Fibroblast of skin of abdomen (primary cell): ENCODE results near the gene CNOT6. TPM values are rescaled to one million over a fixed set of nuclear protein-coding genes. Genes with fewer than 3 reads are reported as not detected.
A peak's percentile ranks its signal among the peaks of the same experiment; 100 is the strongest.
"Not testable (repeated sequence)": the region's sequence is repeated elsewhere in the genome, so short reads cannot be mapped to it uniquely, and the experiment has no call there.

ENCODE experiments used
- DNase-seq: peaks from one replicate; pipeline ENCODE4 v3.0.0-alpha.2; 2013
- polyA plus RNA-seq, 2 experiments: library from polyadenylated mRNA; unstranded; fragments of 120-200 nt; gene quantifications; one replicate each; pipeline ENCODE4 v1.2.1, GENCODE V29; 2013; ENCODE audit not compliant: insufficient read length in 2 of 2

The CNOT6 gene
- 21.9 TPM for polyA plus RNA-seq (2013, experiment 1 of 2; ENCODE audit: insufficient read length)
- polyA plus RNA-seq (2013, experiment 2 of 2; ENCODE audit: insufficient read length), result 19.2 TPM

DNA sequence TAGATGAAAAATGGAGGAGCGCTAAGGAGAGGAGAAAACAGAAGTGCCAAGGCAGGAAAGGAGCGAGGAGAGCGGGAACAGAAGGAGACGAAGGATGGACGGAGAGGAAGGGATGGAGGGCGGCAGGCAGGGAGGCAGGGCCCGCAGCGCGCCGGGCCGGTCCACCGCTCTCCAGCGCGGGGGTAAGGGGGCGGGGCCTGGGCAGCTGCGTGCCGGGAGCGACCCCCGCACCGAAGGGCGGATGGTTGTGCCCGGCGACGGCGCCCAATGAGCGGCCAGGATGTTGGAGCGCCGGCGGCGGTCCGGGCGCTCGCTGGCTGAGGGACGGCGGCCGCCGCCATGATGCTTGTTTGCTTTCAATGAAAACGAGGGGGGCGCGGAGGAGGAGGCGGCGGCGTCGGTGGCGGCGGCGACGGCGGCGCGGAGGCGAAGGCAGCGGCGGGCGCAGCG, at the start of gene CNOT6:
CNOT6 (plus strand) TSS at position 320 of the 450 bp plus-strand sequence. CDS start 34,898 bp downstream, outside the sequence.
- DNase-seq, result peak; percentile 95

DNA sequence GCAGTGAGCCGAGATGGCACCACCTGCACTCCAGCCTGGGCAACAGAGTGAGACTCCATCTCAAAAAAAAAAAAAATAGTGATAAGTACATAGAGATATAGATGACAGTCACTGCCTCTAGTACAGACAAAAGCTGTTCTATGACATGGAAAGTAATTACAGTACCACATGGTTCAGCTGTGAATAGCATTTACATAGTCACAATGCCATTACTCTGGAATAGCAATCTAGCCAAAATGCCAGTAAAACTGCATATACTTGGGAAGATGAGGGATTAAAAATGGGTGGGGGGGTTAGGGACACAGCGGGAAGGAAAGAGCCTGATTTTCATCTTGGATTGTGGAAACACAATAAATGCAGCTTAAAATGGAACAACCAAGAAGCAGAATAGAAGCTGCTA, 39.4 kb upstream of the CNOT6 start:
- DNase-seq, result no peak

DNA sequence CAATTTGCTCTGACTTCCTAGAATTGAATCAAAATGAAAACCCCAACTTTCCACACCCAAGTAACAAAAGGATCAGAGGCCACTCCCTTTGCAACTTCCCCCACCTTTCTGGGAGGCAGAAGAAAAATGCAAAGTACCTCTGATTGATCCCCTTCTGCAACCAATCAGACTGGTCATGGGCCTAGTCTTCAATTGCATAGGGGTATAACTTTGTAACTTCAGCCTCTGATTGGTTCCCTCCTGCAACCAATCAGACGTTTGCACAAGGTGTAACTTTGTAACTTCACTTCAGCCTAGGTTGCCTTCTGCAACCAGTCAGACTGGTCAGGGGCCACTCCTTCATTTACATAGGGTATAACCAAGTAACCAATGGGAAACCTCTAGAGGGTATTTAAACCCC, 38.3 kb upstream of the CNOT6 start:
- no peak for DNase-seq

DNA sequence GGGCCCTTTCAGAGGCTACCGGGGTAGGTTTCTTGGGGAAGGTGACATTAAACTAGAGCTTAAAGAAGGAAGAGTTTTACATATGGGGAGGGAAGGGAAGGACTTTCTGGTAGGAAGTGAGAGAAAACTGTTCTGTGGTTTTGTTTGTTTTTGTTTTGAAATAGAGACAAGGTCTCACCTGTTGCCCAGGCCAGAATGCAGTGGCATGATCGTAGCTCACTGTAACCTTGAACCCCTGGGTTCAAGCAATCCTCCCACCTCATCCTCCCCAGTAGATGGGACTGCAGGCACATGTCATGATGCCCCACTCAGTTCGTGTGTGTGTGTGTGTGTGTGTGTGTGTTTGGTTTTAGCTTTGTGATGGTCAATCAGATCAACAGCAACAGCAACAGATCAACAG, 37.4 kb upstream of the CNOT6 start:
- DNase-seq, result no peak

DNA sequence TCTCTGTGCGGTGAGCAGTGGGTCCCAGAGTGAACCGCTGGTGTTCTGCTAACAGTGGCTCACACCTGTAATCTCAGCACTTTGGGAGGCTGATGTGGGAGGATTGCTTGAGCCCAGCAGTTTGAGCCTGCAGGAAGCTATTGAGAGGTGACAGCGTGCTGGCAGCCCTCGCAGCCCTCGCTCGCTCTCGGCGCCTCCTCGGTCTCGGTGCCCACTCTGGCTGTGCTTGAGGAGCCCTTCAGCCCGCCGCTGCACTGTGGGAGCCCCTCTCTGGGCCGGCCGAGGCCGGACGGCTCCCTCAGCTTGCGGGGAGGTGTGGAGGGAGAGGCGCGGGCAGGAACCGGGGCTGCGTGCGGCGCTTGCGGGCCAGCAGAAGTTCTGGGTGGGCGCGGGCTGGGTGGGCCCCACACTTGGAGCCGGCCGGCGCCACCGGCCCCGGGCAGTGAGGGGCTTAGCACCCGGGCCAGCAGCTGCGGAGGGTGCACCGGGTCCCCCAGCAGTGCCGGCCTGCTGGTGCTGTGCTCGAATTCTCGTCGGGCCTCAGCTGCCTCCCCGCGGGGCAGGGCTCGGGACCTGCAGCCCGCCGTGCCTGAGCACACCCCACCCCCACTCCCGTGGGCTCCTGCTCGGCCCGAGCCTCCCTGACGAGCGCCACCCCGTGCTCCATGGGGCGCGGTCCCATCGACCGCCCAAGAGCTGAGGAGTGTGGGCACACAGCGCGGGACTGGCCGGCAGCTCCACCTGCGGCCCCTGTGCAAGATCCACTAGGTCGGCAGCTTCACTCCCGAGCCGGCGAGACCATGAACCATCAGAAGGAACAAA, 35.1 kb upstream of the CNOT6 start:
- DNase-seq, result not testable (repeated sequence)

DNA sequence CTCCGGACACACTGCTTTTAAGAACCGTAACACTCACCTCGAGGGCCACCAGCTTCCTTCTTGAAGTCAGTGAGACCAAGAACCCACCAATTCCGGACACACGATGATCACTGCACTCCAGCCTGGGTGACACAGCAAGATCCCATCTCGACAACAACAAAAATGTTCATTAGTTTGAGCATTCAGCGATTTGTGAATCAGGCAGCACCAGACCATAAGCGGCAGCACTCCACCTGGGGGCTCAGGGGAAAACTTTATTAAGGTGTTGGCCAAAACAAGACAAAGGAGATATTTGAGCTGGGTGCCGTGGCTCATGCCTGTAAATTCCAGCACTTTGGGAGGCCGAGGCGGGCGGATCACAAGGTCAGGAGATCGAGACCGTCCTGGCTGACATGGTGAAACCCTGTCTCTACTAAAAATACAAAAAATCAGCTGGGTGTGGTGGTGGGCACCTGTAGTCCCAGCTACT, 34.5 kb upstream of the CNOT6 start:
- DNase-seq, result not testable (repeated sequence)

DNA sequence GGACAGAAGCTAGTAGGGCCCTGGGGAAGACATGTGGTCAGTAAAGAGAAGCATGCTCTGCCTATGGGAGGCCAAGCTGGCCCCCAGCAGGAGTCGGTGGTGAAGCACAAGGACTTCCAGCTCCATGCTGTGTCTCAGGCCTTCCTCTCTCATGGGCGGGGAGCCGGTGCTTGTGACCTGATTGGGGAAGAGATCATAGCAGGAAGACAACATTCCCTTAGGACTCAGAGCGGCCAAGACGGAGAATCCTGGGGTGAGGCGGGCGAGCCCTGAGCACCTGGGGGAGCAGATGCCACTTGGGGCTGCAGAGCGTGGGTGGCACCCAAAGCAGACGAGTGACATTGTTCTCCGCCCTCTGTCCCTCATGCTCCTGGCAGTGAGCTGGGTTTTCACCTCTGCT, 33.3 kb upstream of the CNOT6 start:
- no peak for DNase-seq

DNA sequence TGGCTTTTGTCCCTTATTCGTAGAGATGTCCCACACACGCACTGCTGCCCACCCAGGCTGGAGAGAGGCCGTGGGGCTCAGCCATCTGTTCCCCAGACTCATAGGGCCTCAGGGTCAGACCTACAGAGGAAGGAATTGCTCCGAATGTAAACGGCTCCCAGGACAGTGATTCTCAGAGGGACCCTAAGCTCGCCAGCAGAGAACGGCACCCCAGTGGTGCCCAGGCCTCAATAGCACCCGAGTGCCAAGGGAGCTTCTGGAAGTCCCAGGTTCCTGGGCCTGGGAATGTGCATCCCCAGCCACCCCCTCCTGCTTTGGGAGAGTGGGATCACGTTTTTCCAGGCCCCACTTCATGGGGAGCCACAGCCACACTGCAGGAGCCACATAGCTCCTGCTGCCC, 32.9 kb upstream of the CNOT6 start:
- no peak for DNase-seq

DNA sequence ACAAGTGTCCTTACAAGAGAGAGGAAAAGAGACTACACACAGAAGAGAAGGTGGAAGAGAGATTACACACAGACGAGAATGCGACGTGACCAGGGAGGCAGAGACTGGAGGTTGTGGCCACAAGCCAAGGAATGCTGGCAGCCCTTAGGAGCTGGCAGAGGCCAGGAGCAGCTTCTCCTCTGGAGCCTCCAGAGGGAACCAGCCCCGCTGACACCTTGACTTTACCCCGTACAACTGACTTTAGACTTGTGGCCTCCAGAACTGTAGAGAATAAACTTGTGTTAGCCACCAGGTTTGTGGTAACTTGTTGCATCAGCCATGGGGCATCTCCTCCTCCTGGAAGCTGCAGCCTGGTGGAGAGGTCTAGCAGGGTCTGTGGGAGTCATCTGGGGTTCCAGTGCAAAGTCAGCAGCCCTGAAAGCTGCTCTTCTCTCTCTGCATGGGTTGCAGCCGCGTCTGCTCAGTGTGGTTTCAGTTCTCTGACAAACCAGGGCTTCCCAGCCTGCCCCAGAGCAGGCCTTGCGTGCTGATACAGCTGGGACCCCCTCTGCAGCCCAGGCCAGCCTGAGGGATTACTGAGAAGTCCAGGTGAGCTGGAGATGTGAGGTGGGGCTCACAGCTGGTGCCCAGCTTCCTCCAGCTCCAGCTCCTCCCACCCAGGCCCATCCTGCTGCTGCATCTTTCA, 30.8 kb upstream of the CNOT6 start:
- DNase-seq, result no peak

DNA sequence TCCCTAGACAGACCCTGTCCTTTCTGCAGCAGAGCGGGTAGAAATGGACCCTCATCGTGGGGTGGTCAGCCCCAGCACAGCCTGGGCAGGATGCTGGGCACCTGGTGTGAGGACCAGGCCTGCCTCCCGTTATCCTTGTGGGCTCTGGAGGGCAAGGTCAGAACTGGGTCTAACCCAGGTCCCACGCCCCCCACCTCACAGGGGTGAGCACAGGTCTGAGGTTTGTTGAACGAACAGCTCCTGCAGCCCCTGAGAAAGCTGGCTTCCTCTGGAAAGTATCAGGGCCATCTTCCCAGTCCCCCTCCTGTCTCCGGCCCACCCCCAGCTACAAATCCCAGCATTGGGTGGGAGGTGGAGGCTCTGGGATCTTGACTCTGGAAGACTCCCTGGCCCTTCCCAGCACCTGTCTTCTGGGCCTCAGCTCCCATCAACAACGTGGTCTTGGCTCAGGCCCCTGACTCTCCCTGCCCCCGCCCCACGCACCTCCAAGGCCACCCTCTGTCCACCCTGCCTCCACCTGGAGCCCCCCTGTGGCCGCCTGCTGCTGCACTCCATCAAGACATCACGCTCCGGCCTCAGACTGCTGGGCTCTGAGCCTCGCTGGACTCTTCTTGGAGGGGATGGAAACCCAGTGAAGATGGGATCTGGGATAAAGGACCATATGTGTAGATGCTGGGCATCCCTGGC, 30.1 kb upstream of the CNOT6 start:
- no peak for DNase-seq

DNA sequence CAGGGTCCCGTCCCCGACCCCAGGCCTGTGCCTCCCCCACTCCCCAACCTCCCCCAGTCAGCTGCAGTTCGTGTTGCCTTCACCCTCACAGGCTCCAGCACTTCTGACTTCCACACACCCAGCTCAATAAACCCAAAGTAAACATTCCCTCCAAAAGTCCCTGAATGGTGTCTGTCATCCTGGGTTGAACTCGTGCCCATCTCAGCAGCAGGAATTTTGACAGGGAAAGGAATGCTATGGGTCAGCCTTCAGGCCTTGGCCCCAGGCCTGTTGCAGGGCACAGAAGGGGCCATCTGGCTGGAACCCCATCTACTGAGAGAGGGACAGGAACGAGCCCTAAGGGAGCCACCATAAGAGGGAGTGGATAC, 29.6 kb upstream of the CNOT6 start:
- DNase-seq, result no peak

DNA sequence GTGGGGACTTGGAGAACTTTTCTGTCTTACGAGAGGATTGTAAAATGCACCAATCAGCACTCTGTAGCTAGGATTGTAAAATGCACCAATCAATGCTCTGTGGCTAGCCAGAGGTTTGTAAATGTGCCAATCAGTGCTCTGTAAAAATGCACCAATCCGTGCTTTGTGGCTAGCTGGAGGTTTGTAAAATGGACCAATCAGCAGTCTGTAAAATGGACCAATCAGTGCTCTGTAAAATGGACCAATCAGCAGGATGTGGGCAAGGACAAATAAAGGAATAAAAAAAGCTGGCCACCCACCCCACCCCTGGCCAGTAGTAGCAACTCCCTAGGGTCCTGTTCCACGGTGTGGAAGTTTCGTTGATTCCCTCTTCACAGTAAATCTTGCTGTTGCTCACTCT, 29.1 kb upstream of the CNOT6 start:
- not testable (repeated sequence) for DNase-seq

DNA sequence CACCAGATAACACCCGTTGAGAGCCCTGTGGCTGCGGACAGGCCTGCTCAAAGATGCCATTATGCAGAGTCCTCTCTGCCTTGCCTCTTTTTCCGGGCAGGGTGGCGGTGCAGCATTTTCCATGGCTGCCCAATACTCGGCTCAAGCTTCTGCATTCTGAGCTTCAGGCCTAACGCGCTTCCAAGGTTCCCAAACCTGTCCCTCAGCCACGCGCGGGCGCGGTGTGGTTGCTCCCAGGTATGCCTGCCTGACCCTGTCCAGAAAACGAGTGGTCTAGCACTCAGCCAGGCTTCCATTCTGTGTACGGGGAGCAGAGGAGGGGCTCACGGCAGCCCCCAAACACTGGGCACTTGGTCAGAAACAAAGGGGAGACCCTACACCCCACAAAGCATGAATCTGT, 27.9 kb upstream of the CNOT6 start:
- no peak for DNase-seq

DNA sequence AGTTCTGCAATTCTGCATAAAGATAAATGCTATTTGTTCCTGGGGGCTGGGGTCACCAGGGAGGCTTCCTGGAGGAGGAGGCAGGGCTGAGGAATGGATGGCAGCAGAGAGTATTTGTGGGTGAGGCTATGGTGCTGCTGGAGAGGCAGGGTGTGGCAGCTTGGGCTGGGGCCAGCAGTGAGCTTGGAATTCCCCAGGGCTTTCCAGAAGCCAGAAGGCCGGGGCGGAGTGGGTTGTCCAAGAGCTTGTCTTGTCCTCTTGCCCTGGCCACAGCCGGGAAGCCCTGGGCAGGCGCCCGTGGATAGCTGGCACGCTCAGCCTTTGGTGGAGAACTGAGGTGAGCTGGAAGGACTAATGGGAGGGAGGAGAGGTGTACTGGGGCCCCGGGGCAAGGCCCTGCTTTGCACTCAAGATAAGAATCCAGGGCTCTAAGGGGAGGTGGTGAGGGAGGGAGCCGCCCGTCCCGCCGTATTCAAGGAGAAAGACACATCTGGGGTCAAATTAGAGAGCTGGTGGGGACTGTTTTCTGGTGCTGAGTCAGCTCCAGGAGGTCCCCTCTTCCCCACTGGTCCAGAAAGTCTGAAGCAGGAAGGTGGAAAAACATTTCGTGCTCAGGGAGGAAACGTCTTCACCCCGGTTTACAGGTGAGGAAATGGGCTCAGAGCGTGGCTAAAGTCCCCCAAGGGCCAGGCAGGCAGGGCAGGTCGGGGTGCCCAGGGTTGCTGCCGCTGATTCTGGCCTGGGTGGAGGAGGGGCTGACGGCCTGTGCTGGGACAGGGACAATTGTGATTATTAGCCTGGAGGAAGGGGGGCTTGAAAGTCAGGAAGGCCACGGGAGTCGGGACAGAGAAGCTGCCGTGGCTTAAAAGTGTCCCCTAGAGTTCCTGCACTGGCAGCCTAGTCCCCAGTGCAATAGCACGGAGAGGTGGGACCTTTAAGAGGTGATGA, 26.9 kb upstream of the CNOT6 start:
- DNase-seq, result no peak

DNA sequence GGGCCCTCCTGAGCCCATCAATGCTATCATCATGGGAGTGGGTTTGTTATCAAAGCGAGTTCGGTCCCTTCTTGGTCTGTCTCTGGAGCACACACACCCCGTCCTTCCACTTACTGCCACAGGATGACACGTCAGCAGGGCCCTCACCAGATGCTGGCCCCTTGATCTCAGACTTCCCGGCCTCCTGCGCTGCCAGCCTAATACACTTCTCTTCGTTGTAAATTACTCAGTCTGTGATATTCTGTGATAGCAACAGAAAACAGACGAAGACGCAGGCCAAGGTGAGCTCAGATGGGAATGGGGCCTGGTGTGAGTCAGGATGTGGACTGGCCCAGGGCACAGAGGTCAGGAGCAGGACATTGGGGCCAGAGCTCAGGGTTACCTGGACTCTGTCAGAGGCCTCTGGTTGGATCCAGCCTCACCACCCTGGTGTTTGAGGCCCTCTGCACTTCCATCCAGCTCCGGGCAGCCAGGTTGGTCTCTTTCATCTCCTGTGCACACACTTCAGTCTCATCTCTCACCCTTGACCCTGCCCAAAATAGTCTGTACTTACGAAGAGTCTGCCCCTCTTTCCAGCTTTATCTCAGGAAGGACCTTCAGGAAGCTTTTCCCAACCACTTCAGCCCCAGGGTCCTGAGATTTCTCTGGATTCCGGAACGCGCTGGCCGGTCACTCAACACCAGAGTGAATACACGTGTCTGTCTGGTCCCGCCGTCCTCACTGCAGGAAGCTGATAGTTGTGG, 26.0 kb upstream of the CNOT6 start:
- DNase-seq, result no peak

DNA sequence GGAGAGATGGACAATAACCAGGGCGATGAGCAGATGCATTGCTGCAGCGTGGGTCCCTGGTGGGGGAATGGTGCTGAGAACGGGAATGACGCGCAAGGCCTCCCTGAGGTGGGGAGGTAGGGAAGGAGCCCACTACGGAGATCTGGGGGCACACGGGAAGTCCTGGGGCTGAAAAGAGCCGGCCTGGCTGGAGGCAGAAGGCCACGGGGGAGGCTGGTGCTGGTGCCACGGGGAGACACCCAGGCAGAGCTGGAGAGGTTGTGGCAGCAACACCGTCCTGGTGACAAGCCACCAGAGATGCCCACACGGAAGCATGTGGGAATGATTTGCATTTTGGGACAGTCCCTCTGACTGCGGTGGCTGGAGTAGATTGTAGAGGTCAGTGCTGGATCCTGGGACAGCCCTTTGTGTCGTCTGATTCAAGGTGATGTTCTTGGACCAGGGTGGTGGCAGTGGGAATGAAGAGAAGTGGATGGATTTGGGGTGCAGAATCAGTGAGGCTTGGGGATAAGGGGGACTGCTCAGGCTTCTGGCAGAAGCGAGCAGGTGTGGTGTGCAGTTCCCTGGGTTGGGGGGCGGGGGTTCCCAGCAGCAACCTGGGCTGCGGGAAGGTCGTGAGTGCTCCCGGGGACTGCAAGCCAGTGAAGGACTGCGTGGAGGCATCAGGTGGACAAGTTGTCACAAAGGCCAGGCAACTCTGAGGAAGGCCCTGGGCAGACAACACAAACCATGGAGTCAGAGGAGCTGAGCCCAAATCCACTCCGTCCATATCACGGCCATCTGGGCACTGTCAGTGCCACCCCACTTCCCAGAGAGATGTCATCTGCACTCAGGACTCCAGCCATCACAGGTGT, 25.2 kb upstream of the CNOT6 start:
- no peak for DNase-seq

DNA sequence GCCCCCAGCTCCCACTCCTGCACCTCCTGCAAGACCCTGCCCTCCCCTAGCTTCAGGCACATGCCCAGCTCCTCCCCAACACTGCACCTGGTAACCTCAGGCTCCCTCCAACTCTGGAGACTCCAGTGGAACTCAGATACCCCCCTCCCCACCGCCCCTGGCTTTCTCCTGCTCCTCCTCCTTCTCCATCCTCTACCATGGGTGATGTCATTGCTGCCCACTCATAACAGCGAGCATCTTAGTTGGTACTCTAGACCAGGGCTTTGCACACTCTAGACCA, 24.7 kb upstream of the CNOT6 start:
- DNase-seq, result no peak

DNA sequence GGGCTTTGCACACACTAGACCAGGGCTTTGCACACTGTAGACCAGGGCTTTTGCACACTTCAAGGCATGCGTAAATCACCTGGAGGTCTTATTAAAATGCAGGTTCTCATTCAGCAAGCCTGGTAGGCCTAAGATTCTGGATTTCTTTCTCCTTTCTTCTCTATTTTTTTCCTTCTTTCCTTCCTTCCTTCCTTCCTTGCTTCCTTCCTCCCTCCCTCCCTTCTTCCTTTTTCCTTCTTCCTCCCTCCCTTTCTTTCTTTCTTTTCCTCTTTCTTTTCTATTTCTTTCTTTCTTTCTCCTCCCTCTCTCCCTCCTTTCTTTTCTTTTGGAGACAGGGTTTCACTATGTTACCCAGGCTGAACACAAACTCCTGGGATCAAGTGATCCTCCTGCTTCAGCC, 24.3 kb upstream of the CNOT6 start:
- no peak for DNase-seq

DNA sequence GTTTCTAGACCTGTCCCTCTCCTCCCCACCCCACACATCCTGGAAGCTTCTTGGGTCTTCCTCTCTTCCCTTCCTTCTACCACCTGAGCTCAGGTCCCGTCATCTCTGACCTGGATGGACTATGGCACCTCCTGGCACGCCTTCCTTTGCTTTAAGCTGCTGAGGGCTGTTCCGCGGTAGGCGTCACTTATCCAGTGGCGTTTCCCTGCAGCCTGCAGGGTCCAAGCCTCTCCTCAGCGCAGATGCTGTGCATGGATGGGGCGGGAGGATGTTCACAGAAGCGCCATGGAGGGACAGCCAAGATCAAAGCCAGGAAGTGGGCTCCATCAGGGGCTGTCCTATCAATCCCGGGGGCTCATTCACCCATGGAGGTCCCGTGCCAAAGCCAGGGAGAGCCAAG, 23.8 kb upstream of the CNOT6 start:
- no peak for DNase-seq

DNA sequence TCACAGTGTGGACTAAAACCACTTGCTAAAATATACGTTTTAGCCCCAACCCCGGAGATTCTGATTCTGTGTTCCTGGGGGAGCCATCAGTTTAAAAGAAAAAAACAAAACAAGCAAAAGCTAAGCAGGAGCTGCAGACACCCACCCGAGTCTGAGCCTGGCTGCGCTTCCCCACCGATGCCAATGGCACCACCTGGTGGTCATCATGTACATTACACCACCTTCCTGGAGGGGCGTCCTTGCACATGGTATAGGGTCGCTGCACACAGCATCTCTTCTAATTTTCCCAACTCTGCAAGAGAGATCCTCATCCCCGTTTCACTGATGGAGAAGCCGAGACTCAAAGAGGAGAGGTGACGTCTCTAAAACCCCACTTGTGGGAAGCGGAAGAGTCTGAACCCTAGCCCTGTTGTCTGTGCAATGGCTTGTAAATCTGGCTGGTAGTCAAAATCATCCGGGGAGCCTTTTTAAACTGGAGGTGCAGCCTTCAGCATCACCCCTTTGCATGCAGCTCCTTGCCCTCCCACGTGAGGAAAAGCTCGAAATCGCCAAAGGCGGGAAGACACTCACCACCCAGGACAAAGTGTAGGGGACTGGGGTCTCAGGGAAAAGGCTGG, 23.1 kb upstream of the CNOT6 start:
- DNase-seq, result peak; percentile 58
